Glomerular visceral epithelial cell (primary cell): ENCODE results near the gene MRPL22.
"Not testable (repeated sequence)": the region's sequence is repeated elsewhere in the genome, so short reads cannot be mapped to it uniquely, and the experiment has no call there.

Experiments used
- DNase-seq: peaks from one replicate; pipeline ENCODE4 v3.0.0-alpha.2; 2016; ENCODE audit errors: extremely low spot score

The MRPL22 gene

DNA sequence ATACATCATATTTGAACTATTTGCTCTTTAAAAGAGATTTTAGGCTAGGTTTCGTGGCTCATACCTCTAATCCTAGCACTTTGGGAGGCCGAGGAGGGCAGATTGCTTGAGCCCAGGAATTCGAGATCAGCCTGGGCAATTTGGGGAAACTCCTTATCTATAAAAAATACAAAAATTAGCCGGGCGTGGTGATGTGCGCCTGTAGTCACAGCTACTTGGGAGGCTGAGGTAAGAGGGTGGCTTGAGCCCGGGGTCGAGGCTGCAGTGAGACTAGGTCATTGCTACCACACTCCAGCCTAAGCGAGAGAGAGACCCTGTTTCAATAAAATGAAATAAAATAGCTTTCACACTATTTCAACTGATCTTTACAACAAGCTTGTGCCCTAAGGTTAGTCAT is 500 bp upstream of the MRPL22 start:
- DNase-seq: no peak

DNA sequence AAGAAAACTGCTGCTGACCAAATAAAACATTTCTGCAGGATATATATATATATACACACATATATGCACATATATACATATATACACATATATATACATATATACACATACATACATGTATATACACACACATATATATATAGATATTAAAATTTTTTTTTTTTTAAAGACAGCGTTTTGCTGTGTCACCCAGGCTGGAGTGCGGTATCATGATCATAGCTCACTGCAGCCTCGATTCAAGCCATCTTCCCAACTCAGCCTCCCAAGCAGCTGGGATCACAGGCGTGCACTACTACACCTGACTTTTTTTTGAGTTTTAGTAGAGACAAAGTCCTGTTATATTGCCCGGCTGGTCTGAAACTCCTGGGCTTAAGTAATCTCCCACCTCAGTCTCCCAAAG is 2.7 kb downstream of the MRPL22 start:
- no peak for DNase-seq

DNA sequence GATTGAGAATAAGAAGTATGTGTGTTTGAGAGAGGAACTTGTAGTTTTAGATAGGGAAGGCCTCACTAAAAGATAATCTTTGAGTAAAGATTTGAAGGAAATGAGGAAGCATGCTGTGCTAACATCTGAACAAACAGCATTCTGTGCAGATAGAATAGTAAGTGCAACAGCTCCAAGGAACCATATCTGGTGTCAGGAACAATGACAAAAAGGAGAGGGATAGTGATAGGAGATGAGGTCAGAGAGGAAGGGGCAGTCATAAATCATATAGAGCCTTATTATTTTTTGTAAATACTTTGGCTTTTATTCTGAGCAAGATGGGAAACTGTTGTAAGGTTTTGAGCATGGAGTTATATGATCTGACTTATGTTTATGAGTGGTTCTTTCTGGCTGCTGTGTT is 3.8 kb downstream of the MRPL22 start:
- no peak for DNase-seq

DNA sequence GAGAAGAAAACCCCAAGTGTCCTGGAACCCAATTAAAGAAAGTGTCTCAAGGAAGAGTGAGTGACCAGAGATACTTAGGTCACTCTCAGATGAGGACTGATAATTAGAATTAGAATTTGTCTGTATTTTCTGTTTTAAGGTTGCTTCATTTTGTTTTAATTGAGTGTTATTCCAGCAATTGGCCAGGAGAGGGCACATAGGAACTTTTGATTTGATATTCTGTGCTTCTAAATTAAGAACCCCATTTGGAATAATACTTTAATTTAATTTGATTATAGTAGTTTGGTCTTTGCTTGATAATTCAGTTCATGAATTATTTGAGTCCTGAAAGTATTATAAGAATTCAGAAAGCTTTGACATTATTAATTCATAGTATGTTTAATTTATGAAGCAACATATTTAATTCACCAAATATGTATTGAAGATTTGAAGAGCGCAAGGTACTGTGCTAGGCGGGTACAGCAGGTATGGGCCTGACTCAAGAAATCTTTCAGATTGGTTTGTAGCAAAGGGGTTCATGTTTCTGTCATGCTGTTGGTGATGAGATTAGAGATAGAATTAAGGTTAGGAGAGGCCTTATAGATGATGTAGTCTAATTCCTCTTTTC is 4.9 kb downstream of the MRPL22 start:
- no peak for DNase-seq

DNA sequence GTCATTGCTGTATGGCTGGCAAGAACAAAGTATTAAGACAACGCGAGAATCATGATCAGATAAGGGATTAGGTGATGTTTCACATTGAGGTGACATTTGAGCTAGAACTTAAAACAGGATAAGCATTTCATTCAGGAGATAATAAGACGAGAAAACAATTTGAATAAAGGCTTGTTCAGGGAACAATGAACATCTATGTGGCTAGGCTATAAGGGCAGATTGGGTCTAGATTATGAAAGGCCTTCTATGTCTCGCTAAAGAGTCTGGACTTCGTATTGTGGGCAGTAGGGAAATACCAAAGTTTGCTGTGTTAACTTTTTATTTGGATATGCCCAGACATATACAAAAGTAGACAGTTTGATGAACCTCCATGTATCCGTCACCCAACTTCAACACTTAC is 6.9 kb downstream of the MRPL22 start:
- DNase-seq: no peak

DNA sequence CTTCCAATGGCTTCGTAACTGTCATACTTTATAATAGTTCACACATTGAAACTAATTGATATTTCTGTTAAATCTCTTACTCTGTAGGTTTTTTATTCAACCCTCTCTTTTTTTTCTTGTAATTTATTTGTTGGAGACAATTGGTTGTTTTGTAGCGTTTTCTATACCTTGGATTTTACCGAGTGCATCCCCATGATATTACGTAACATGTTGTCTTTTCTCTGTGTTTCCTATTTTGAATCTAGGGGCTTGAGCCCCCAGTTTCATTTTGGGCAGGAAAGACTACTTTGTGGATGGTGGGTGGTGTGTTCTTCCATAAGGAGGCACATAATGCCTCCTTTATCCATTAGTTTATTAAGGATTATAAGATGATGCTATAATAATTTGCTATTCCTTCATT is 7.4 kb downstream of the MRPL22 start:
- DNase-seq: no peak

DNA sequence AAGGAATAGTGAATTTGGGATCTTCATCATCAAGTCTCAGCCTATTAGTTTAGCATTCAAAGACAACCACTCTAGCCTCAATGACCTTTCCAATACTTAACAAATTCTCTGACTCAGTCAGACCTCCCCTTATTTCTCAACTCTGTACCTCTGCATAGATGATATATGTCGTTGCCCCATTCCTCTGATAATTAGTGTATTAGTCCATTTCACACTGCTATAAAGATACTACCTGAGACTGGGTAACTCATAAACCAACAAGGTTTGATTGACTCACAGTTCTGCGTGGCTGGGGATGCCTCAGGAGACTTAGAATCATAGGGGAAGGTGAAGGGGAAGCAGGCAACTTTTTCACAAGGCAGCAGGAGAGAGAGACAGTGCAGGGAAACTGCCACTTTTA is 8.9 kb downstream of the MRPL22 start:
- DNase-seq: no peak

DNA sequence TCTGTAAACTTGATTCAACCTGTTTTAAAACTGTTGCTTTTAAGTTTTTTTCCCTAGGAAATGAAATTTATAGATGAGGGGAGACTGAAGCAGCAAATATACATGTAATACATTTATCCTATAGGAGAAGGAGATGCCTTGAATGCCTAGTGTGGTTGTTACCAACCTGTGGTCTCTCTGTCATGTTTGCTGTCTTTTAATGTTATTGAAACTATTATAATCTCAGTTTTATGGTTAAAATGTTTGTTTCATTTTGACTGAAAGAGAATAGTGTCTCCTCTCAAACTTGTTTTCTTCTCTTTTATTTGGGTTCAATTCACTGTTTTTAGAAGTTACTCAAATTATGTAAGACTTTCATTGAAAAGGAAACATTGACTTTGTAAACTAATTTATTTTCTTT is 15.8 kb downstream of the MRPL22 start:
- DNase-seq: no peak

DNA sequence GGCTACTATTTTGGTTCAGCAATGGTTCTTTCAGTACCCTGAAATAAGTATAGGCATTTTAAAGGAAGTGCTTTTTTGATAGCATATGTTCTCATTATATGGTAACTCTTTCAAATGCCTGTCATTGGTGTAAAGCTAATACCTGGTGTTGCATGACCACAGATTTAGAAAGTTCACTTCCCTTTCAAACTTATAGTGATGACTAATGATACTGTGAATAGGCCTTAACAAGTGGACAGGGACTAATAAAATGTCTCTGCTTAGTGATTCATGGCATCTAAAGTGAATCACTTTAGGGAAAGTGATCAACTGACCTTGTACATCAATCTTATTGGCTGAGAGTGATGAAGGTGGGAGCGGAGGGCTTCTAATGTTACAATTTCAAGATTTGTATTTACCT is 21.6 kb downstream of the MRPL22 start:
- DNase-seq: peak; percentile 54

DNA sequence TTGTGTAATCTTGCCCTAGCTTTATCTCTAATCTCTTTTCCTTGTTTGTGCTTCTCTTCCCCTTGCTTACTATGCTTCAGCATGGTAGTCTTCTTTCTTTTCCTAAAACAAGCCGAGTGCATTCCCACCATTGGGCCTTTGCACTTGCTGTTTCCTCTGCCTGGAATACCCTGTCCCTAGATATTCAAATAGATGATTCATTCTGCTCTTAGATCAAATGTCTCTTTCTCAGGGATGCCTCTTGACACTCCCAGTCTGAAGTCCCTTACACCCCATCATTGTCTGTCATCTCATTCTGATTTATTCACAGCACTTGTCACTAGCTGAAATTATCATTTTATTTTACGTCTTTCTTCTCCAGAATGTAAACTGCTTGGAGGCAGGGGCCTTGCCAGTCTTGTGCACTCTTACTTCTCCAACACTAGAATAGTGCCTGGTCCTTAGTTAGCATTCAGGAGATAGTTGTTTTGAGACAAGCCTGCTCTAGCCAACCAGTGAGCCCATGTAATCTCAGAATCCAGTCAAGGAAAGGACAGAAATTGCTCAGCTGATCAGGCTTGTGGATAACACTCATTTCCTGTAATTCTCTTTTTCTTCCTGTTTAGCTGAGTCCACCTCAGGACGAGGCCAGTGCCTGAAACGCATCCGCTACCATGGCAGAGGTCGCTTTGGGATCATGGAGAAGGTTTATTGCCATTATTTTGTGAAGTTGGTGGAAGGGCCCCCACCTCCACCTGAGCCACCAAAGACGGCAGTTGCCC is 25.4 kb downstream of the MRPL22 start:
- no peak for DNase-seq

DNA sequence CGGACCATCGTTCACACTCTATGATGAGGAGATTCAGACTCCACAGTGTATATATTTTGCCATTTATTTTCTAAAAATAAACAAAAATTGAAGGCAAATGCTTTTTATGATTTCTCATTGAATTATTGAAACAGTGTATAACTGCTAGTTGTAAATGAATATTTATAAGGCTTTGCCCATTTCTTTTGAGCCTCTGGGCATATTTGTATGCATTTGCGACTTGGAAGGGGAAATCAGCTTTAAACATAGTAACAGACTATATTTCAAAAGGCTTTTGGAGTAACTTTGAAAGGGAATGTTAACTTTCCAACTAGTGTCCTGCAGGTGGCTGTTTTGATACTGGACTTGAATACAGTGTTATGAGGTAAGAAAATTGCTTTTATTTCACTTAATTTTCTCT is 26.0 kb downstream of the MRPL22 start:
- DNase-seq: no peak

DNA sequence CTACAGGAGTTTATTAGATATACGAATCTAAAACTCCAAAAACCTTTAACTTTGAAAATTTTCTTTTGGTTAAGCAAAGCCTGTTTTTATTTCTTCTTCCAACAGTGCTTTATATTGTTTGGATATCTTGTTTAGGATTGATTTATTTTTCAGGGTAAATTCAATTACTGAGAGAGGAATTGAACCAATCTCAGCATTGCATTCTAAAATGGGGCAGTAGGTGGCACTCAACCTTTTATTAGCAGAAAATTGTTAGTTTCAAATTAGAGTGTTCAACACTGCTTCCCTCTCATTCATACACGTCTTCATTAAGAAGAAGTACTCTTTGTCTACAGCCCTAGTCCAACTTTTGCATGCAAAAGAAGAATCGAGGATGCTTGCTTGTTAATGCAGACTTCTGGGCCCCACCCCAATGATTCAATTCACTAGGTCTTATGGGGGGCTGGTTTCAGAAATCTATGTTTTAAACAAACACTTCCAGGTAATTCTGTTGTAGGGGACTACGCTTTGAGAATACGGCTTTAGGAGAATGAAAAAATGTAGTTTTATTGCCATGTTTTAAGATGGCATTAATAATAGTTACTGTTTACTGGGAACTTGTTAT is 26.6 kb downstream of the MRPL22 start:
- no peak for DNase-seq

DNA sequence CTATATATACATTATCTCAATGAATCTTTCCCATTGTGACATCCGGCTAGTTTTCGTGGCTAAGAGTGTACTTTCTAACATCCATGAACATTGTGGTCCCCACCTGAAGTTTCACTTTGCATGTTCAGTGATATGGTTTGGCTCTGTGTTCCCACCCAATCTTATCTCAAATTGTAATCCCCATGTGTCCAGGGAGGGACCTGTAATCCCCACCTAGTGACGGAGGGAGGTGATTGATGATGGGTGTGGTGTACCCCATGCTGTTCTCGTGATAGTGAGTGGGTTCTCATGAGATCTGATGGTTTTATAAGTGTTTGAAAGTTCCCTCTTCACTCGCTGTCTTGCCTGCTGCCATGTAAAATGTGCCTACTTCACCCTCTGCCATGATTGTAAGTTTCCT is 28.1 kb downstream of the MRPL22 start:
- no peak for DNase-seq

DNA sequence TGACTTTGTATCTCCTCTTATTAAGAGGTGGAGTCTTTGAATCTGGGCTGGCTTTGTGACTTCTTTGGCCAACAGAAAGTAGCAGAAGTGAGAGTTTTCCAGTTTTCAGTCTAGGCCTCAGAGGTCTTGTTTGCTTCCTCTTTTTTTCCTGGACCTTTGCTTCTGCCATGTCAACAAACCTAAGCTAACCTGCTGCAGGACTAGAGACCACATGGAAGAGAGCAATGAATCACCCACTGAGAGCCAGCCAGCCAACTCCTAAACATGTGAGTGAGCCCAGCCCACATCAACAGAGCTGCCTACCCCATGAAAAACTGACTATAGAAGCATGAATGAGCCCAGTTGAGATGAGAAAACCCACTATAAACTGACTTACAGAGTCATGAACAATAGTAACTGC is 29.9 kb downstream of the MRPL22 start:
- DNase-seq: peak; percentile 14

DNA sequence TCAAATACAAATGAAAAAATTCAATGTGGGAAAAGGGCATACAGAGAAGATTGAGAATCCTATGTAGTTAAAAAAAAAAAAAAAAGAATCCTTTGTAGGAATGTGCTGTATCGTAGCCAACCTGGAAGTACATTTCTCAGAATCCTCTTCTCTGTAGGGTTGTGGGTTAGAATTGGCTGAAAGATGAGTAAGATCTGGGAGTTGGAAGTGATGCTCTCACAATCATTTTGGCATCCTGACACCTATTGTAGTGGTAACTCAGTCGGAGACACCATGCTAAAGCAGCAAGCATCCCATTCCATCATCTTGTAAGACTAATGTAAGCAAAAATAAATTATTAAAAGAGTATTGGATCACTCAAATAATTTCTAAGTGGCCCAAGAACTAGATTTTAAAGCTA is 30.6 kb downstream of the MRPL22 start:
- no peak for DNase-seq

DNA sequence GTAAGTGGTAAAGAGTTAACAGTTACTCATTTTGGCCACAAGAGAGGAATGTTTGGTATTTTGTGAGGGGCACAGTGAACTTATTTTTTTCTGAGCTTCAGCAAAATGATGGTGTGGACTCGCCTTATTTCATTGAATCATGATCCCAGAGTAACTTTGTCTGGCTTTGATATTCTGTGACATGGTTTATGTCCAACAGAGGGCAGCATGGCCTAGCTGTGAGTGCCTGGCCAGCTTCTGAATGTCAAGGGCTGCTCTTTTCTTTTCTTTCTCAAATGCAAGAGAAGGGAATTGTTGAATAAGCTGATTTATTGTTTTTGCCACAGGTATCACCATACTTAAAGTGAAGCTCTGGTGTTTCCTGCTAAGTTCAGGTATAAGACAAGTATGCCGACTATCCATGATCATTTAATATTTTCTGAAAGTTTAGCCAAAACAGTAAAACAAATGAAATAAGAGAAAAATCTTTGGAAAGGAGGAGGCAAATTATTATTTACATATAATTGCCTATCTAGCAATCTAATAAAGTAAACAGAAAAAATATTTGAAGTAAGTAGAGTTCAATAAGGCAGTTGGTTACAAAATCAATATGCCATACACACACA is 31.7 kb downstream of the MRPL22 start:
- DNase-seq: peak; percentile 45

DNA sequence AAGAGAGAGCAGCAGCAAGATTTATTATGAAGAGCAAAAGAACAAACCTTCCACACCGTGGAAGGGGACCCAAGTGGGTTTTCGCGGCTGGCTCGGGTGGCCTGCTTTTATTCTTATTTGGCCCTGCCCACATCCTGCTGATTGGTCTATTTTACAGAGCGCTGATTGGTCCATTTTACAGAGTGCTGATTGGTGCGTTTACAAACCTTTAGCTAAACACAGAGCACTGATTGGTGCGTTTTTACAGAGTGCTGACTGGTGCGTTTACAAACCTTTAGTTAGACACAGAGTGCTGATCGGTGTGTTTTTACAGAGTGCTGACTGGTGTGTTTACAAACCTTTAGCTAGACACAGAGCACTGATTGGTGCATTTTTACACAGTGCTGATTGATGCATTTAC is 35.2 kb downstream of the MRPL22 start:
- DNase-seq: not testable (repeated sequence)

DNA sequence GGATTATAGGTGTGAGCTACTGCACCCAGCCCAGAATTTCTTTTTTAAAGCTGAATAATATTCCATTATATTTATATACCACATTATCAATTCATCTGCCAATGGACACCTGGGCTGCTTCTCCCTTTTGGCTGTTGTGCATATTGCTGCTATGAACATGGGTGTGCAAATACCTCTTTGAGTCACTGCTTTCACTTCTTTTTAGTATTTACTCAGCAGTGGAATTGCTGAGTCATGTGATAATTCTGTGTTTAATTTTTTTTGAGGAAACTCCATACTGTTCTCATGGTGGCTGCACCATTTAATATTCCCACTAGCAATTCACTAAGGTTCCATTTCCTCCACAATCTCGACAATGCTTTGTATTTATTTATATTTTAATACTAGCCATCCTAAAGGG is 36.5 kb downstream of the MRPL22 start:
- no peak for DNase-seq

DNA sequence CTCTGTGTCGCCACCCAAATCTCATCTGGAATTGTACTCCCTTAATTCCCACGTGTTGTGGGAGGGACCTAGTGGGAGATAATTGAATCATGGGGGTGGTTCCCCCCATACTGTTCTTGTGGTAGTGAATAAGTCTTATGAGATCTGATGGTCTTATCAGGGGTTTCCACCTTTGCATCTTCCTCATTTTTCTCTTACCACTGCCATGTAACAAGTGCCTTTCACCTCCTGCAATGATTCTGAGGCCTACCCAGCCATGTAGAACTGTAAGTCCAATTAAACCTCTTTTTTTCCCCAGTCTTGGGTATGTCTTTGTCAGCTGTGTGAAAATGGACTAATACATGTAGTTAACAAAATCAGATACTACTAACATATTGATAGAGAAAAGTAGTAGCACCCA is 37.4 kb downstream of the MRPL22 start:
- not testable (repeated sequence) for DNase-seq

DNA sequence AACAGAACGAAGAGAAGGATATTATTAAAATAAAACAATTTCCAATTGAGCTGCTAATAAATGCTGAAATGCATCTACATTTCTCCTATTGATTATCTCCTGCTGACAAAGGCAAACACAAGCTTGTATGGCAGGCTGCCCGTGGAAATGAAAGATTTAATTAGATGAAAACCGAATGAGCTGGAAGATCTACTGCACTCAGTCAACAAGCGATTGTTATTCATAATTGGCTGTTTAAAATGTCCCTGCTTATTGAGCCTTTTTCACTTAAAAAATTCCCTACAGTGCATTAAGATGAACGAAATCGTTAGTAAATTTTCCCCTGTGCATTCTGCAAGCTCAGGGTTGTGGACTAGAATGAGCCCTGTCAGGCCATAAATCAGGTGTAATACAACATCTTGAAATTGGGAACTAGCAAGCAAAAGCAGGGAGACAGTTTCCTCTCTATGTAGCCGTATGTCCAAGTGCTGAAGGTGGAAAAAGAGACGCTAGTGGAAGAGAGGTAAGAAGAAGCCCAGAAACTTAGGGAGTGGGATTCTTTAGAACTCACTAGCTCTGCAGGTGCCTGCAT is 44.2 kb downstream of the MRPL22 start:
- no peak for DNase-seq

DNA sequence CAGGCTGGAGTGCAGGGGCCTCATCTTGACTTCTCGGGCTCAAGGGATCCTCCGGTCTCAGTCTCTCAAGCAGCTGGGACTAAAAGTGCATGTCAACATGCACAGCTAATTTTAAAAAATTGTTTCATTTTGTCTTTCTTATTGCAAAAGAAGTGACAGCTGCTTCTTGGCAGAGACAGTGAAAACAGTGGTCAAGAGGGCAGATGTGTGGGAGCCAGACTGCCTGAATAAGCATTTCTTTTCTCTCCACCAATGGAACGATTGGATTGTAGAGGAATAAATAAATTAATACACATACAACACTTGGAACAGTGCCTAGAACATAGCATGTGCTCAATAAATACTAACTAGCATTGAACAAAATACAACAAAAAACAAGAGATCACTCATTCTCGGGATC is 45.3 kb downstream of the MRPL22 start:
- DNase-seq: no peak

DNA sequence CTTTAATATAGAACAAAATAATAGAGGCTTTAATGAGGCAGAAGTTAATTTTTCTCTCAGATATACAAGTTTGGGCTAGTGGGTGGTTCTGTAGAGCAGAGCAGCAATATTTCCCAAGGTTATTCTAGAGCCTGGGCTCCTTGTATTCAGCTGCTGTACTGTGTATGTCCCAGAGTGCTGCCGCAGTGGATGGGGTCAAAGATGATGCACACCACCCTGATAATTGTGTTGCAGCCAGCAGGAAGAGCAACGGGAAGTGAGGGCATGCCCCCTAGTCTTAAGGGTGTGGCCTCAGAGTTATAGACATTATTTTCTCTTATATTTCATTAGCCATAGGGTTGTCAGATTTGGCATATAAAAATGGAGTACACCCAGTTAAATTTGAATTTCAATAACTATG is 48.8 kb downstream of the MRPL22 start:
- DNase-seq: no peak

DNA sequence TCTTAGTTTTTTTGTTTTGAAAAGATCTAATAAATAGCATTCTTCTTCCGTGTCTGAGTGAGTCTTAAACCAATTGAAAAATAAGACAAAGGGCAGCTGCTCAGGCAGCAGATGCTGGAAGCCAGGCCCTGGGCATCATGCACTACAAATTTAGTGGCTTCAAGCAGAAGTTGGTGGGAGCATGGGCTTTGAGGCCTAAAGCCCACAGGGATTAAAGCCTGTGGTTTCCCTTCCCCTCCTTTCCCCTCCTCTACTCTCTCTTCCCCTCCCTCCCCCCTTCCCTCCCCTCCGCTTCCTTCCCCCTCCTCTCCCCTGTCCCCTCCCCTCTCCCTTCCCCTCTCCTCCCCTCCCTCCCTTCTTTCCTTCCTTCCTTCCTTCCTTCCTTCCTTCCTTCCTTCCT is 52.6 kb downstream of the MRPL22 start:
- no peak for DNase-seq
